Suprapubic skin (tissue), 4 donors: ENCODE data around the gene DMPK. TPM values are rescaled to one million over a fixed set of nuclear protein-coding genes. Genes with fewer than 3 reads are reported as not detected.

ENCODE experiments used
- DNase-seq, 2 donors: peaks; one replicate each; pipeline ENCODE4 v3.0.0-alpha.2; 2019; ENCODE audit warnings: low spot score in 2 of 2
- H3K27ac ChIP-seq: fragments of 200-600 bp; sonication (generic); one replicate; pipeline ENCODE4 v1.5.1; 2019
- H3K27me3 ChIP-seq: fragments of 200-600 bp; sonication (generic); one replicate; pipeline ENCODE4 v1.5.1; 2019
- H3K36me3 ChIP-seq: fragments of 200-600 bp; sonication (generic); one replicate; pipeline ENCODE4 v1.5.1; 2019
- H3K4me1 ChIP-seq: fragments of 200-600 bp; sonication (generic); one replicate; pipeline ENCODE4 v1.5.1; 2019
- H3K4me3 ChIP-seq: fragments of 200-600 bp; sonication (generic); one replicate; pipeline ENCODE4 v1.5.1; 2019; ENCODE audit warnings: mild to moderate bottlenecking
- H3K9me3 ChIP-seq: fragments of 200-600 bp; sonication (generic); one replicate; pipeline ENCODE4 v1.5.1; 2019
- EP300 ChIP-seq: sonication (generic); formaldehyde crosslinking; IDR thresholded peaks from one replicate; pipeline ENCODE4 v1.6.1; 2017; ENCODE audit warnings: antibody characterized with exemption
- POLR2A ChIP-seq, 2 donors: fragments of 450-650 bp; IDR thresholded peaks; one replicate each; pipeline ENCODE4 v1.6.1; 2017; ENCODE audit warnings: antibody characterized with exemption in 2 of 2, mild to moderate bottlenecking in 2 of 2, moderate library complexity in 2 of 2
- POLR2AphosphoS5 ChIP-seq, 3 donors: sonication (generic); formaldehyde crosslinking; IDR thresholded peaks; one replicate each; pipeline ENCODE4 v1.6.1; 2017; ENCODE audit warnings: antibody characterized with exemption in 3 of 3
- WGBS: methylation state at CpG from one replicate; pipeline ENCODE4 v1.1.5; 2018; 5-methylcytosine and 5-hydroxymethylcytosine counted together
- total RNA-seq, 4 donors: library from RNA; depleted of rRNA; stranded (reverse); fragments of >200 nt; gene quantifications; one replicate each; pipeline ENCODE4 v1.1.0, GENCODE V29; 2016
- TF ChIP-seq, protein P1 (sequence below), 2 donors: fragments of 200-600 bp in 1 of 2; fragments of 450-650 bp in 1 of 2; sonication (generic) in 1 of 2; IDR thresholded peaks; one replicate each; pipeline ENCODE4 v1.5.1; 2016 to 2019; ENCODE audit warnings: antibody characterized with exemption in 2 of 2, mild to moderate bottlenecking in 1 of 2, moderate library complexity in 1 of 2

Gene DMPK
- total RNA-seq, 4 donors from 2014 or later, result 15.0 to 27.3 (median 20.3) TPM

GRCh38 chr19:45822716-45823115, 40.4 kb upstream of the DMPK start:
- no peak overlapping the region for H3K4me3 ChIP-seq
- no peaks in the 10 kb centered on the region for H3K9me3 ChIP-seq
- TF ChIP-seq, protein P1, sequence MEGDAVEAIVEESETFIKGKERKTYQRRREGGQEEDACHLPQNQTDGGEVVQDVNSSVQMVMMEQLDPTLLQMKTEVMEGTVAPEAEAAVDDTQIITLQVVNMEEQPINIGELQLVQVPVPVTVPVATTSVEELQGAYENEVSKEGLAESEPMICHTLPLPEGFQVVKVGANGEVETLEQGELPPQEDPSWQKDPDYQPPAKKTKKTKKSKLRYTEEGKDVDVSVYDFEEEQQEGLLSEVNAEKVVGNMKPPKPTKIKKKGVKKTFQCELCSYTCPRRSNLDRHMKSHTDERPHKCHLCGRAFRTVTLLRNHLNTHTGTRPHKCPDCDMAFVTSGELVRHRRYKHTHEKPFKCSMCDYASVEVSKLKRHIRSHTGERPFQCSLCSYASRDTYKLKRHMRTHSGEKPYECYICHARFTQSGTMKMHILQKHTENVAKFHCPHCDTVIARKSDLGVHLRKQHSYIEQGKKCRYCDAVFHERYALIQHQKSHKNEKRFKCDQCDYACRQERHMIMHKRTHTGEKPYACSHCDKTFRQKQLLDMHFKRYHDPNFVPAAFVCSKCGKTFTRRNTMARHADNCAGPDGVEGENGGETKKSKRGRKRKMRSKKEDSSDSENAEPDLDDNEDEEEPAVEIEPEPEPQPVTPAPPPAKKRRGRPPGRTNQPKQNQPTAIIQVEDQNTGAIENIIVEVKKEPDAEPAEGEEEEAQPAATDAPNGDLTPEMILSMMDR (IDR thresholded peaks at IDR 0.05), result no peak
- TF ChIP-seq POLR2A (IDR thresholded peaks at IDR 0.05) (no peak), POLR2AphosphoS5 (IDR thresholded peaks at IDR 0.05) (no peak), EP300 (no peak)
- no peak for DNase-seq
- H3K36me3 ChIP-seq, result peaks cover 91% of the 10 kb centered on the region
- H3K4me1 ChIP-seq, result peaks cover 11% of the 10 kb centered on the region
- WGBS, result 98% methylated on average over 5 of the region's 5 CpGs
- no peaks in the 10 kb centered on the region for H3K27me3 ChIP-seq
- H3K27ac ChIP-seq, result no peak overlapping the region

GRCh38 chr19:45821570-45821969, 39.3 kb upstream of the DMPK start:
- H3K27me3 ChIP-seq, result no peaks in the 10 kb centered on the region
- peaks cover 13% of the 10 kb centered on the region for H3K4me1 ChIP-seq
- H3K27ac ChIP-seq, result no peak overlapping the region
- no peak for DNase-seq
- H3K9me3 ChIP-seq, result no peaks in the 10 kb centered on the region
- 85% methylated on average over 10 of the region's 10 CpGs for WGBS
- TF ChIP-seq POLR2AphosphoS5 (IDR thresholded peaks at IDR 0.05) (no peak), POLR2A (IDR thresholded peaks at IDR 0.05) (no peak), EP300 (no peak)
- TF ChIP-seq, protein P1 (IDR thresholded peaks at IDR 0.05), result no peak
- H3K36me3 ChIP-seq, result peaks cover 80% of the 10 kb centered on the region
- H3K4me3 ChIP-seq, result no peak overlapping the region

- no peak for DNase-seq
These were observed 38.8 kb upstream of the DMPK start for GRCh38 chr19:45821103-45821521.

DNA sequence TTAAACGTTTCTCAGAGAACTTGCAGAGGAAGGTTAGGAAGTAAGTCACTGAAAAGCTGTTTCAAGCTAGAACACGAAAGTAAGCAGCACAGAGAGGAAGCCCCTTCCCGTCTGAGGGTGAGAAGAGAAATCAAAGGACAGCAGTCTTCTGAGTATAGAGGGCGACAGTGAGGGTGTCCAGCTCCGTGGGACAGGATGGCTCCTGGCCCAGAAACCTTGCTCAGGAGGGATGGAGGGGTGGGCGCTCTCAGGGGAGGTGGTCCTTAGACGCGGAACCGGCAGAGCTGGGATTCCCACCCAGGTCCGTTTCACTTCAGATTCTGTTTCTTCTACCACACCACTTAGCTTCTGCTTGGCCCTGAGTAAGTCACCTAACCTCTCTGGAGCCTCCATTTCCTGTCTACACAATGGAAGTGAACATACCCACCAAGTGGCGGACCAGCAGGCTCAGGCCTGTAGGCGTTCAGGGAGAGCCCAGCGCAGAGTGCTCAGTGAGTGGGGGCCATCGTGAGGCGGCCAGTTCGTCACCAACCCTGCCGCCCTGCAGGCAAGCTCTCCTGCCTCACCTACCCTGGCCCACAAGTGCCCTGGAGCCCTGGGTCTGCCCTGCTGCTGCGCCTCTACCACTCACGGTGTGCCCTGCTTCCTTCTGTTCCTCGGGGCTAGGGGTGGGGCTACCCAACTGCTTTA, 38.3 kb upstream of the DMPK start:
- no peaks in the 10 kb centered on the region for H3K9me3 ChIP-seq
- WGBS, result 71% methylated on average over 16 of the region's 20 CpGs
- H3K27ac ChIP-seq, result no peak overlapping the region
- no peak for DNase-seq
- peaks cover 70% of the 10 kb centered on the region for H3K36me3 ChIP-seq
- no peak for TF ChIP-seq POLR2AphosphoS5 (IDR thresholded peaks at IDR 0.05)
- no peak for TF ChIP-seq EP300
- TF ChIP-seq POLR2A (IDR thresholded peaks at IDR 0.05), result no peak
- TF ChIP-seq, protein P1 (IDR thresholded peaks at IDR 0.05), result no peak
- H3K4me1 ChIP-seq, result peaks cover 13% of the 10 kb centered on the region
- H3K4me3 ChIP-seq, result no peak overlapping the region
- no peaks in the 10 kb centered on the region for H3K27me3 ChIP-seq

More at GRCh38 chr19:45821103-45821521, 38.8 kb upstream of the DMPK start:
- Histone ChIP-seq H3K36me3 (peaks cover 75% of the 10 kb centered on the region), H3K4me1 (peaks cover 13% of the 10 kb centered on the region), H3K4me3 (no peak overlapping the region), H3K9me3 (no peaks in the 10 kb centered on the region), H3K27ac (no peak overlapping the region), H3K27me3 (no peaks in the 10 kb centered on the region)
- TF ChIP-seq POLR2AphosphoS5 (IDR thresholded peaks at IDR 0.05), result no peak
- no peak for TF ChIP-seq POLR2A (IDR thresholded peaks at IDR 0.05)
- TF ChIP-seq EP300, result no peak
- TF ChIP-seq, protein P1 (IDR thresholded peaks at IDR 0.05), result no peak
- WGBS, result 82% methylated on average over 8 of the region's 8 CpGs

DNA sequence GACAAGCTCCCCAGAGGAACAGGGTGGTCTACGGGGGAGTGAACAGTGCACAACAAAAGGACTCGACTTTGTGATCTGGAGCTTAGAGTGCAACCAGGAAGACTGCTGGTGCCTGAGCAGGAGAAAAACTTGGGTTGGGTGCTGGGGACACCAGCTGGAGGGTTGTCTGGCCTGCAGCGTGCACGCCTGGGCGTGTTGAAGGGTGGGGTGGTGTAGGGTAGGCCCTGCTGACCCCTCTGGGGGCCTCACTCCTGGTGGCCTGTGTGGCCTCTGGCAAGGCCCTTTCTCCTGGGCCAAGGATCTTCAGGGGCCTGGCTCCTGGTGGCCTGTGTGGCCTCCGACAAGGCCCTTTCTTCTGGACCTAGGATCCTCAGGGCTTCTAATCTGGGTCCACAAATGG, 37.5 kb upstream of the DMPK start:
- 90% methylated on average over 5 of the region's 6 CpGs for WGBS
- Histone ChIP-seq H3K27me3 (no peaks in the 10 kb centered on the region), H3K4me3 (no peak overlapping the region), H3K27ac (no peak overlapping the region), H3K36me3 (peaks cover 65% of the 10 kb centered on the region), H3K4me1 (peaks cover 9% of the 10 kb centered on the region), H3K9me3 (no peaks in the 10 kb centered on the region)
- no peak for DNase-seq
- TF ChIP-seq POLR2A (IDR thresholded peaks at IDR 0.05) (no peak), POLR2AphosphoS5 (IDR thresholded peaks at IDR 0.05) (no peak), EP300 (no peak)
- TF ChIP-seq, protein P1 (IDR thresholded peaks at IDR 0.05), result no peak
